Measurements from ENCODE around the gene ANKRD42. TPM values are rescaled to one million over a fixed set of nuclear protein-coding genes. Genes with fewer than 3 reads are reported as not detected.

The ANKRD42 gene
- total and polyA plus RNA-seq, 2 donors (not counting 3 experiments of a cell fraction or from before 2014, with no cell fraction given) = 3.3 to 6.6 TPM

- Histone ChIP-seq H3K27me3 (ENCODE audit: control insufficient read depth in 2 of 2, insufficient read depth in 2 of 2, low read length in 2 of 2) (no peaks in the 10 kb centered on the region), H3K36me3 (ENCODE audit: control insufficient read depth in 2 of 2, extremely low read depth in 1 of 2, insufficient read depth in 2 of 2, low read length in 2 of 2) (no peaks in the 10 kb centered on the region), H3K4me2 (ENCODE audit: insufficient read depth, low read length) (peak overlapping the region; percentile 86), H3K4me3 (replicated peaks in 1 of 3; ENCODE audit: insufficient read depth in 1 of 3, low read depth in 1 of 3, low read length in 3 of 3) (peak overlapping the region; percentile 31 to 87 (median 83)), H3K9me3 (replicated peaks; ENCODE audit: control insufficient read depth, insufficient read depth, low read length) (no peaks in the 10 kb centered on the region), H3K9ac (replicated peaks; ENCODE audit: extremely low read depth, insufficient read depth, low read length) (peak overlapping the region; percentile 83), H3K27ac (ENCODE audit: insufficient read depth, low read depth, low read length) (peak overlapping the region; percentile 72), H3K9me1 (replicated peaks; ENCODE audit: control insufficient read depth, extremely low read depth, insufficient read depth, low read length) (no peaks in the 10 kb centered on the region), H2AFZ (ENCODE audit: low read depth, low read length) (peak overlapping the region; percentile 32), H3K4me1 (ENCODE audit: control insufficient read depth, extremely low read depth, insufficient read depth, low read length) (peaks cover 17% of the 10 kb centered on the region), H3K79me2 (ENCODE audit: control insufficient read depth, insufficient read depth, low read length) (peaks cover 17% of the 10 kb centered on the region), H4K20me1 (replicated peaks; ENCODE audit: control insufficient read depth, extremely low read depth, insufficient read depth, low read length) (no peaks in the 10 kb centered on the region)
- FAIRE-seq (no peak), DNase-seq (ENCODE audit: low read depth, low spot score) (no peak)
- dilution Hi-C loops (cut with MboI; ENCODE audit: extremely low pct_ligation_motif_present, low sequenced_read_pairs) = no loop called here
- BruUV-seq (replicated peaks) = no TSS peak
- CTCF ChIA-PET = interaction anchor here (0.9 to 1.8 kb wide), 2 partner anchors 36 to 141 kb away, joined by 3 to 6 read pairs; partner anchors contain the start of gene PCF11
- POLR2A ChIA-PET = interaction anchor here (0.6 to 1.6 kb wide), 2 partner anchors 36 to 282 kb away, joined by 4 to 6 read pairs; partner anchors contain the start of gene PCF11
- intact Hi-C loops (cut with micrococcal nuclease) = loop anchor here (1.0 to 5.0 kb wide), 4 partner anchors 22 to 630 kb away; partner anchors contain the start of gene DDIAS
- no peak for TF ChIP-seq POLR2AphosphoS5 (IDR thresholded peaks at IDR 0.05; ENCODE audit: insufficient read depth, low read depth, low read length)
- TF ChIP-seq MYC (IDR thresholded peaks at IDR 0.05; ENCODE audit: low read depth, low read length) = no peak
- TF ChIP-seq POLR2A (IDR thresholded peaks at IDR 0.05; ENCODE audit: low read depth, low read length) = no peak
- no peak for TF ChIP-seq MAX (IDR thresholded peaks at IDR 0.05; ENCODE audit: insufficient read depth, insufficient read length)
- TF ChIP-seq CTCF (IDR thresholded peaks at IDR 0.05; ENCODE audit: extremely low read depth in 1 of 2, insufficient read depth in 1 of 2, low read depth in 1 of 2, low read length in 2 of 2) = no peak
- no peak for TF ChIP-seq JUN (IDR thresholded peaks at IDR 0.05; ENCODE audit: borderline replicate concordance, insufficient read depth, insufficient read length, low read depth)
- no peak for TF ChIP-seq FOS (IDR thresholded peaks at IDR 0.05; ENCODE audit: borderline replicate concordance, insufficient read depth, low read length)
- TF ChIP-seq EZH2 (IDR thresholded peaks at IDR 0.05; ENCODE audit: borderline replicate concordance, low read depth, low read length, severe bottlenecking) = no peak
- no peak for TF ChIP-seq GATA2 (IDR thresholded peaks at IDR 0.05; ENCODE audit: insufficient read depth, insufficient read length, low read depth, low read length)
These were observed 786 bp upstream of the ANKRD42 start for GRCh38 chr11:83192606-83193245.
